DMS53 treated with DMSO at 0.1 percent for 48 hours (cell line): Measurements from ENCODE around the gene SLC16A1.
A peak's percentile ranks its signal among the peaks of the same experiment; 100 is the strongest.
"Not testable (repeated sequence)": the region's sequence is repeated elsewhere in the genome, so short reads cannot be mapped to it uniquely, and the experiment has no call there.

Experiments used
- DNase-seq: peaks from one replicate; lab custom pipeline; 2025; ENCODE audit not compliant: unreplicated experiment; lab: John Stamatoyannopoulos, UW

SLC16A1 gene

DNA sequence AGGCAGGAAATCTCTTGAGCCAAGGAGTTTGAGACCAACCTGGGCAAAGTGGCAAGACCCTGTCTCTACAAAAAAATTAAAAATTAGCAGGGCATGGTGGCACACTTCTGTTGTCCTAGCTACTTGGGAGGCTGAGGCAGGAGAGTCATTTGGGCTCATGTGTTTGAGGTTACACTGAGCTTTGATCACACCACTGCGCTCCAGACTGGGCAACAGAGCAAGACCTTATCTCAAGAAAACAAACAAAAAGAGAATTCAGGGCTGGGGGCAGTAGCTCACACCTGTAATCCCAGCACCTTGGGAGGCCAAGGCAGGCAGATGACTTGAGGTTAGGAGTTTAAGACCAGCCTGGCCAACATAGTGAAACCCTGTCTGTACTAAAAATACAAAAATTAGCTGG, 17.8 kb upstream of the SLC16A1 start:
- DNase-seq: no peak

DNA sequence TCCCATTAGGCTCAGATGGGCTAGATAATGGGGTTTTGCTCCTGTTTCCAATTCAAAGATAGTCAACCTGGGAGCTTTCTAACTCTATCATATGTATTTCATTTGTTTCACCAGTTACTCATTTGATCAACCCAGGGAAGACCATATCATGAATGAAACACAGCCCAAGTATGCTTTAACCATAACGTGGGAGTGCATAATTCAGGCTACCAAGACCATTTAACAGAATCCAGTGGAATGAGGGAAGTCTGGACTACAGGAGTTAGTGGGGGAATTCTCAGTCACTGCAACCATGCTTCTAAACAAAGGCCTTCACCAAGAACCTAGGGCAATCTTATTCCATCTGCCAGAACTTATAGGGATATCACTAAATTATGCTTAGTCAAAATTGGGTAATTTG, 15.0 kb upstream of the SLC16A1 start:
- DNase-seq: no peak

DNA sequence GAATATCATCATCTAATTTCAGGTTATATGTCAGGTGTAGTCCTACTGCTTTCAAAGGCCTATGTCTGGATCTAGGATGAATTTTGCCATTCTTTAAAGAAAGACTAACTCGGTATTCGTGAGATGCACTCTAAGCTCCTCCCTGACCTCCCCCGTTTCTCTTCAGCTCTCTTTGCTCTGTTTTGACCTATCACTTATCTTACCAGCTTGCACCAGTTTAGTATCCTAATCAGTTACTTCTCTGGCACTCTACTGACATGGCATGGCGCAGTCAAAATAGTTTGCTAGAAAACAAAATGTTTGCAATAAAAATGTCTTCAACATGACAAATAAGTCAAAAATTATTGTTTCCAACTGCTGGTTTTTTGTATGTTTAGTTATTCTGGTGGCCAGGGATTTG, 8.4 kb upstream of the SLC16A1 start:
- no peak for DNase-seq

DNA sequence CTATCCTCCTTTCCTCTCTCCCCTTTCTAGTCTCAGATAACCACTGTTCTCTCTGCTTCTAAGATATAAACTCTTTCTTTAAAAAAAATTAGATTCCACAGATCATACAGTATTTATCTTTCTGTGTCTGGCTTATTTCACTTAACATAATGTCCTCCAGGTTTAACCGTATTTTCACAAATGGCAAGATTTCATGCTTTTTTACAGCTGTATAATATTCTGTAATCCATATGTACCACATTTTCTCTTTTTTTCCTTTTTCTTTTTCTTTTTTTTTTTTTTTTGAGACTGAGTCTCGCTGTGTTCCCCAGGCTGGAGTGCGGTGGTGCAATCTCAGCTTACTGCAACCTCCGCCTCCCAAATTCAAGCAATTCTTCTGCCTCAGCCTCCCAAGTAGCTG, 5.1 kb upstream of the SLC16A1 start:
- no peak for DNase-seq

DNA sequence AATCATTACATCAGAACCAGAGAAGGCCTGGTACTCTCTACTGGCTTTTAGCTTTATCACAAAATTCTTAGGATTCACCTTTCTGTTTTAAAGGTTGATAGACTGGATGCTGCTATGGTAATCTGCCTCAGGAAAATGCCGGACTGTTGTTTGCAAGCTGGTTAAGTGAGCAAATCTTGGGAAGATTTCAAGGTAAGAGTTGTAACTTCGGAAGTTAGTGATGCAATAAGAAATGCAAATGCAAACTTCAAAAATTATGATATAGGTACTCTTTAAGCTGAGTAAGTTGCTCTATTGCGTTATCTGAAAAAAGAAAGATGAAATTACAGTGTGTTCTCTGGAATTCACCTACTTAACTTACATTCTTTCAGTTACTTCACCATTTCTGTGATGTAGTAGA, 4.4 kb upstream of the SLC16A1 start:
- no peak for DNase-seq

DNA sequence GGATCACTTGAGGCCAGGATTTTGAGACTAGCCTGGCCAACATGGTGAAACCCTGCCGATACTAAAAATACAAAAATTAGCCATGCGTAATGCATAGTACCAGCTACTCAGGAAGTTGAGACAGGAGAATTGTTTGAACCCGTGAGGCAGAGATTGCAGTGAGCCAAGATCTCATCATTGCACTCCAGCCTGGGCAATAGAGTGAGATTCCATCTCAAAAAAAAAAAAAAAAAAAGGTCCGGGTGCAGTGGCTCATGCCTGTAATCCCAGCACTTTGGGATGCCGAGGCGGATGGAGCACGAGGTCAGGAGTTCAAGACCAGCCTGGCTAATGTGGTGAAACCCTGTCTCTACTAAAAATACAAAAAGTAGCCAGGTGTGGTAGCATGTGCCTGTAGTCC, 2.2 kb upstream of the SLC16A1 start:
- not testable (repeated sequence) for DNase-seq

DNA sequence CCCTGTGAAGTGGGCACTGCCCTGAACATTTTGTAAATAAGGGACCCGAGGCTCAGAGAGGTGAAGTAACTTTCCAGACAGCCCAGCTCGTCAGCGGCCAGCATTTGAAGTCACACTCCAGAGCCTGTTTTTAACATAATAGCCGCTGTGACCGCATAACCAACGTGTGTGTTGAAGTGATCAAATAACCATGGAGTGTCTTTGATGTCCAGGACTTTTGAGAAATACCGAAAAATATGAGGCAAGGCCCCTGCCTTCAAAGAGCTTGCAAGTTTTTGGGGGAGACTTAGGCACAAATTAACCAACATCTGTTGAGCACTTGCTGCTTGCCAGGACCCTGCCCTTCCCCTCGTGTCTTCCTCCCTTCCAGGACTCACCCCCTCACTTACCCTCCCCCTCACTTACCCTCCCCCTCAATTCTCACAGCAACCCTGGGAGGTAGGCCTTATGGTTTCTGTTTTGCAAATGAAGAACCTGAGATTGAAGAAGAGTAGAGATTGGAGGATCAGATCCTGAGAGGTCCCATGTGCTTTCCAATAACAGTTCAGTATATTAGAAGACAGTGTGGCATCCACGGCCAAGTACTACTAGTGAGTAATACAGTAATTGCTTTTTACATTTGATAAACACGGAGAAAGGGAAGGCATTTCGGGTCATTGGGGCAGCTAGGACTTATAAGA, 1.3 kb upstream of the SLC16A1 start:
- peak; percentile 36 for DNase-seq

DNA sequence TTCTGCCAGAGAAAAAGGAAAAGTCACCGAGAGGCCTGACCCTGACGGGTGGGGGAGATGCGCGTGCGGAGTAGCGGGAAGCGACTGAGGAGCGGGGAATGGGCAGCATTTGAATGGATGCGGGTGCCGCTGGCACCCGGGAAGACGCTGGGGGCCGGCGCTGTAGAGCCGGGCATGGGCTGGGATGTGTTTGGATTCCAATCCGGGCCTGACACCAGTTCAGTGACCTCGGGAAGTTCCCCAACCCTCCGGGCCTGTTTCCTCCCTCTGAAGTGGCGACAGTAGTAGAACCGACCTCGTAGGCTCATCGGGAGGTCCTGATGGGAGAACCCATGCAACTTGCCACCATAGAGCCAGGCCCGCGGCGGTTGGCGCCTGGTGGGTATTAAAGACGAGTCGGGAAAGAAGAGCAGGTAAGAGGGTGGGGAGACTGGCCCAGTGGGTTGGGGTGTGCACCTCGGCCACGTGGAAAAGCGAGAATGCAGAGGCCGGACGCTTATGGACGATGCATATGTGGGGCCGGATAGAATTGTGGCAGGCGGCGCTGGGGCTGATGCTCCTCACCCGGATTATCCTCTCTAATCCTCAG, 642 bp upstream of the SLC16A1 start:
- peak; percentile 32 for DNase-seq

DNA sequence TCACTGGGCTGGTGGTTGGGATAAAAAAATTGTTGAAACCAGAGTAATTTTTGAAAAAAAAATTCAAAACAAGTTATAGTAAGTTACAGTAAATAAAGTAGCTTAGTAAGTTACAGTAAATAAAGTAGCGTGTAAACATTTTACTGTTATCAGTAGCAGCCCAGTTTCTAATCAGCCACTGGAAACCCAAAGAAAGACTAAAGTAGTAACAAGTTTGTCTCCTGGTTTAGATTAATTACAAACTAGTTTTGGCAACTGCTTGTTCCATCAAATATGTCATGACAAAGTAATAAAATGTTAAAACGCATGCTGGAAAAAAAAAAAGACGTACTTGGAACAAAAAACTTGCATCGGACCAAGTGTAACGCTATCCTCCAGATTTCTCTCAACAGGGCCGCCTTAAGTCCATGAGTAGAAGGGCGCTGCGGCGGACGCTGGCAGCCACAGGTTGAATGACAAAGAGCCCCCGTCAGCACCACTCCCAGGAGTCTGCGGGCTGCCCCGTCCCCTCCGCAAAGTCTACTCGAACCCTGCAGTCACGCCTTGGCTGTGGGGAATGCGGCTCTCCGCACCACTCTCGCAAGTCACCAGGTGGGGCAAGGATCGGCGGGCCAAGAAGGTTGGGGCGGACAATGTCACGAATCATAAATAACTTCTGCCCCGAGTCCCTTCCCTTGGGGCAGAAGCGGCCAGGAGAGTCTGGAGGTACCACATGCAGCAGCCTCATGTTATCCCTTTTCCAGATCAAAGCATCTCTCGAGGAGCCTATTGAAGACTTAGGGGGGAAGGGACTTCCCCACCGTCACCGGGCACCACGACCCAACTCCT, 837 bp downstream of the SLC16A1 start:
- peak; percentile 58 for DNase-seq

DNA sequence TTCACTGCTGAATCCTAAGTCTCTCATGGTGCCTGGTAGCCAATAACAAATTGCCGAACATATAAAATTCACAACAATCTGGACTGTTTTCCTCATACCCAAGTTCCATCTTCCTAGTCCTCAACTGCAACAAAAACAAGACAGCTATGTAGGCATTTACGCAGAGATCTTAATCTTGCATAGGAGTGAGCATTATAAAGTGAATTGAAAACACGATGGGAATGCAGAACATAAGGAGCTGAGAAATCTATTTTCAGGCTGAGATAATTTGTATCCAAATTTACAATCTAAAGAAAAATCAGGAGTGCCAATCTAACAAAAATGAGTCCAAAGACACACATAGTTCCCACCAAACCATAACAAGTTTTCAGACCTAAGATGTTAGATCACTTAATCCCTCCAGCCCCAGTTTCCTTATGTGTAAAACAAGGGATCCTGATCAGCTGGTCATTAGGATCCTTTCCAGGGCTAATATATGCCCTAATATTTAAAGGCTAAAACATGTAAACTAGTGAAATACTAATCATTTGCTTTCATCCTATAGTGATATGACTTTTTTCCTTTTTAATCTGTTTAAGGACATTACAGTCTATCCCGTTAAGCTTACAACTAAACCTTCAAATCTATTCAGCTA, 1.9 kb downstream of the SLC16A1 start:
- DNase-seq: no peak

DNA sequence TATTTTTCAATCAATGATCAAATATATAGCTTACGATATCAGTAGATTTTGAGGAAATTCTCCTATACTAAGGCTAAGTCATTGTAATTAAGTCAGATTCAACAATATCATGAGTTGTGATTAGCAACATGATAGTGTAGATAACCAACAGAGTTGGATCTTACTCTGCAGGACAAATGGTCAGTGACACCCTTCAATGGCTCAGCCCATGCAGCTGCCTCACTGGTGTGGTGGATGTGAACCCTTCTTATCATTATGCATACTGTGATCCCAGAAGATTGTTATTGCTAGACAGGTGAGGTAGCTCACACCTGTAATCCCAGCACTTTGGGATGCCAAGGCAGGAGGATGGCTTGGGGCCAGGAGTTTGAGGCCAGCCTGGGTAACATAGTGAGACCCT, 5.6 kb downstream of the SLC16A1 start:
- DNase-seq: no peak

DNA sequence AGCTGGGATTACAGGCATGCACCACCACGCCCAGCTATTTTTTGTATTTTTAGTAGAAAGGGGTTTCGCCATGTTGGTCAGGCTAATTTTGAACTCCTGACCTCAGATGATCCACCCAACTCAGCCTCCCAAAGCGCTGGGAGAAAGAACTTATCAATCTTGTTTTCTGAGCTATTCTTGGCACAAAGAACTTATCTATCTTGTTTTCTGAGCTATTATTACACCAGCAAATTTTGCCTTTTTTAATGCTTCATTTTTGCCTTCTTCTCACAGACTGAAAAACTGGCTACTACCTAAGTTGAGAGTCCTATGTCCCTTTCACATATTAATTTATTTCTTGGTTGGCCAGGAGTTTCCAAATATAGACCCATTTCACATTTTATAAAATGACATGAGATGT, 9.3 kb downstream of the SLC16A1 start:
- no peak for DNase-seq

DNA sequence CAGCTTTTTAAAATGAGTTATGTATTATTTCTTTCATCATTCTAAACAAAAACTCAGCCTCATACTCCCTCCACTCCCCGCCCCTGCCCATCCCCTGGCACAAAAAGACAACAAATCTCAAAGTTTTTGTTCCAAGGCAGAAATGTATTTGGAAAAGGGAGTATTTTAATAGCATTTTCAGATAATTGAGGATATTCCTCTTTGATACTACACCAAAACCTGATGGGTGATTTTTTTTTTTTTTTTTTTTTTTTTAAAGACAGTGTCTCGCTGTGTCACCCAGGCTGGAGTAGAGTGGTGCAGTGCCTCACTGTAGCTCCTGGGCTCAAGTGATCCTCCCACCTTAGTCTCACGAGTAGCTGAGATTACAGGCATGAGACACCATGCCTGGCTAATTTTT, 16.2 kb downstream of the SLC16A1 start:
- DNase-seq: no peak

DNA sequence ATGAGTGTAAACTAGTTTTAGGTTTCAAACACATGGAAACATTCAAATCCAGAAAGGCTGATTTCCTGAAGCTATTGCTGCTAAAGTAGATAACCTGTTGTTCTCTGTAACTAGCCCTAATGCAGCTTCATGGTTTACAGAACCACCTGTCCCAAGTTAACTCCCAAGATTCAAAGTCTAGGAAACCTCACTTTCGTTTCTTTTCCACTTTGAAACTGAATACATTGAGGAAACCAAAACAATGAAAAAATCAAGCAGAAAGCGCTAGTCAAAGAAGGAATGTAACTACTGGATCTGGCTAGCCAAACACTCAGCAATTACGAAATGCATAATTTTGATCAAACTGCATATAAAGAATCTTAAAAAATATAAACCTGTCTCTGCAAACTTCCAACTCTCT, 17.8 kb downstream of the SLC16A1 start:
- DNase-seq: no peak

DNA sequence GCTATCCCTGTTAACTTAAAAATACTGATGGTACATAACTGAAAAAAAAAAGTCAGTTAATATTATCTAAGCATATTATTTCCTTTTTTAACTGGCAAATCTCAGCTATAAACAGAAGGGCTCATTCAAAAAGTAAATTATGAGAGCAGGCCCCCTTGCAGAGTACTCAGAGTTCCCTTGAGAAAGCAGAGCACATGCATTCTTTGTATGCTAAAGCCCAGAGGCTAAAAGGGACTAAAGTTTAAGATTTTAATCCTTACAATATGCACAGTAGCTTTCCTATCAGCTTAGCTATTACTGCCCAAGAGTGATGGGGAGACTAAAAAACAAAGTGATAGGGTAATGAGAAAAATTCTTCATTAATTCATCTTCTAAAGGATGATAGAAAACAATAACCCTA, 18.5 kb downstream of the SLC16A1 start:
- no peak for DNase-seq

DNA sequence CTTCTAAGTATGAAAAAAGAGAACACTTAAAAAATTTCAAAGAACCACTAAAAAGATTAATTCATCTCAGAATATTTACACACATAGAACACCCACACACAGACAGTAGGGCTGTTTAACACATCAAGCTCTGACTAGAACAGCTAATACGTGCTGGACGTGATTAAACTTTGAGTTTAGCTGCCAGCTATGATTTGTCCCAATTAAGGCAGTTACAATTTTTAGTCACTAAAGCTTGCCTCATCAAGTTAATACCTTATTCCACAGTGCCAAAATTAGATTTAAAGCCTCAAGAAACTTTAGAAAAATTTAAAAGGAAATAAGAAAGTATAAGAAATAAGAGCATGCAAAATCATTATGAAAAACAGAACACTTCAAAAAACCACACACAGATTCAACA, 18.9 kb downstream of the SLC16A1 start:
- DNase-seq: no peak

DNA sequence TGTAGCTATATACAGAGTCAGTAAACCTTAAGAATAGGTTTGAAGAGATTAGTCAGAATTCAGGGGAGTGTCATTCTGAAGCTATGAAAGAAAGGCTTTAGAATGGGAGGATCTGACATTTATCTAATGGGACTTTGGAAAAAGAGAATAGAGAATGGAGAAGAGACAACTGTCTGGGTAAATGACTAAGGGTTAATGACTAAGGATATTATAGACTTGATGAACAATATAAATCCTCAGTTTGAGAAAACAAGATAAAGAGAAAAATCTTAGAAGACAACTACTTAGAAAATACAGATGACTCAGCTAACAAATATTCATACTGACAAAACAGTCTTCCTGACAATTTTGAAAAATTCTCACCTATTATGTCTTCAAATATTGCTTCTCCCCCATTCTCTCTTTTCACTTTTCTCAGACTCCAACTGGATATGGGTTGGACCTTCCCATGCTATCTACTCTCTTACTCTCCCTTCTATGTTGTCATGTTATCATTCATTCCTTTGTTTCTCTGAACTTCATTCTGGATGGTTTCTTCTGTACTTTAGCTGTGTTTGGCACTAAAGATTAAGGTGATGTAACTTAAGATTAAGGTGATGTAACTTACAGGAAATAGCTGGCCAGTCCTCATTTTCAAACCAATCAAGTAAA, 20.4 kb downstream of the SLC16A1 start:
- no peak for DNase-seq

DNA sequence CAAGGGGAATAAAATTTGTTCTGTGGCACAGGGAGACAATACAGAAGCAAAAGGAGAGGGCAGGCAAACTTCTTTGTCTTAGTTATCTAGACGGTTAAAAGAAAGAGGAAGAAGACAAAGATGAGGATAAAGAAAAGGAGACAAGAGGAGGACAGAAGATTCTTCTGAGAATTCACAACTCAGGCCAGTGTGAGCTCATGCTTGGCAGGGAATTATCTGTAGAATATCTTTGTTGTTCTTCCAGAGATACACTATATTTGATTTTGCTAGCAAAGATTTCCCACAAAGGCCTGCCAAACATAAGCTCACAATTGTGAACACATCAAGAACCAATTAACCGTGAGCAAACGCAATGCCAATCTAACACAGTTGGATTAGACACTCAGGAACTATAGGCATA, 21.4 kb downstream of the SLC16A1 start:
- no peak for DNase-seq

DNA sequence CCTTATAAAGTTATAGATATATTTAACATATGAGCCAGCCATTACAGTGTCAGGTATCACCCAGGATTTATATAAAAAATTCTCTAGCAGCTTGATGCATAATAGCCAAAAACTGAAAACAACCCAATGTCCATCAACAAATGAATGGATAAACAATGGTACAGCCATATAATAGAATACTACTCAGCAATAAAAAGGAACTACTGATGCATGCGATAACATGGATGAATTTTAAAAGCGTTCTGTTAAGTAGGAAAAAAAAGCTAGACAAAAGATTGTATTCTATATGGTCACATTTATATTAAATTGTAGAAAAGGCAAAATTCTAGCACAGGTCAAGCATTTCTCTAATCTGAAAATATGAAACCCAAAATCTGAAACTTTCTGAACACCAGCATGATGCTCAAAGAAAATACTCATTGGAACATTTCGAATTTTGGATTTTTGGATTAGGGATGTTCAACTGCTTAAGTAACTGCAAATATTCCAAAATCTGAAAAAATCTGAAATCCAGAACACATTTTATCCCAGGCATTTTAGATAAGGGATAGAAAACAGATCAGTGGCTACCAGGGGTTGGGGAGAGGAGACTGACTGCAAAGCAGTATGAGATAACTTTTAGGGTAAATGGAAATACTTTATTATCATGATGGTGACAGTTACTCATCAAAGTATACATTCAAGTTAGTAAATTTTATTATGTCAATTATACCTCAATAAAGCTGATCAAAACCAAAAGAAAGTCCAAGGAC, 22.0 kb downstream of the SLC16A1 start:
- no peak for DNase-seq

DNA sequence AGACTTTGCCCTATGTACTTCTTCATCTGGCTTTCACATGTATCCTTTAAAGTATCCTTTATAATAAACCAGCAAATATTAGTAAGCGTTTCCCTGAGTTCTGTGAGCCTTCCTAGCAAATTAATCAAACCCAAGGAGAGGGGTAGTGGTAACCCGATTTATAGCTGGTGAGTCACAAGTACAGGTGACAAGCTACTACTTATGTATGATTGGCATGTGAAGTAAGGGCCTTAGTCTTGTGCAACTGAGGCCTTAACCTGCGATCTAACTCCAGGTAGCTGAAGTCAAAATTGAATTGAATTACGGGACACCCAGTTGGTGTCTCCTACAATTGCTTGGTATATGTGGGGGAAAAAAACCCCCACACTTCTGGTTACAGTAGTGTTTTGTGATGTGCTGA, 26.0 kb downstream of the SLC16A1 start:
- no peak for DNase-seq
